OCI-LY7 (cell line): Measurements from ENCODE around the gene TRAF1. TPM values are rescaled to one million over a fixed set of nuclear protein-coding genes. Genes with fewer than 3 reads are reported as not detected.

Experiments used
- BruUV-seq: library from RNA; stranded (reverse); fragments of 400-500 nt; replicated peaks from 2 replicates; lab custom pipeline; 2021; lab: Mats Ljungman, UMichigan
- CTCF ChIA-PET: fragments of 300-600 bp; sonication (Branson Sonifier 250); formaldehyde crosslinking; loops from one replicate; lab custom pipeline; 2022; ENCODE audit warnings: antibody characterized with exemption; ENCODE audit not compliant: unreplicated experiment; lab: Charles Lee
- POLR2A ChIA-PET: fragments of 300-600 bp; sonication (Branson Sonifier 250); formaldehyde crosslinking; loops from one replicate; lab custom pipeline; 2022; ENCODE audit warnings: antibody characterized with exemption; lab: Charles Lee
- DNase-seq: peaks from one replicate; pipeline ENCODE4 v3.0.0-alpha.2; 2015; ENCODE audit warnings: low spot score
- H2AFZ ChIP-seq: fragments of 200-600 bp; sonication (generic), shearing (Covaris generic); 2 replicates; pipeline ENCODE4 v1.6.1; 2014; ENCODE audit warnings: mild to moderate bottlenecking, antibody characterized with exemption, low read length, moderate library complexity
- H3K27ac ChIP-seq: fragments of 200-600 bp; sonication (generic); 2 replicates; pipeline ENCODE4 v1.5.1; 2014; ENCODE audit warnings: mixed run types, low read depth, mild to moderate bottlenecking, moderate library complexity, low read length, inconsistent platforms; ENCODE audit not compliant: poor library complexity, severe bottlenecking
- H3K36me3 ChIP-seq: fragments of 200-600 bp; sonication (generic); 2 replicates; pipeline ENCODE4 v1.6.1; 2014; ENCODE audit warnings: mild to moderate bottlenecking, antibody characterized with exemption, low read length, moderate library complexity, mixed read lengths; ENCODE audit not compliant: insufficient read depth
- H3K4me1 ChIP-seq: fragments of 200-600 bp; sonication (generic); 2 replicates; pipeline ENCODE4 v1.5.1; 2014; ENCODE audit warnings: mild to moderate bottlenecking, low read length; ENCODE audit not compliant: insufficient read depth, poor library complexity, severe bottlenecking
- H3K4me2 ChIP-seq: fragments of 200-600 bp; sonication (generic); 2 replicates; pipeline ENCODE4 v1.6.1; 2014; ENCODE audit warnings: mild to moderate bottlenecking, low read length
- H3K4me3 ChIP-seq: fragments of 200-600 bp; sonication (generic); 2 replicates; pipeline ENCODE4 v1.5.1; 2014; ENCODE audit warnings: mild to moderate bottlenecking, low read depth, low read length; ENCODE audit not compliant: poor library complexity, severe bottlenecking
- H3K79me2 ChIP-seq: fragments of 200-600 bp; sonication (generic); 2 replicates; pipeline ENCODE4 v1.6.1; 2016; ENCODE audit warnings: low read depth, mild to moderate bottlenecking, low read length, moderate library complexity, mixed read lengths; ENCODE audit not compliant: insufficient read depth
- H3K9me2 ChIP-seq: fragments of 200-600 bp; sonication (generic); 2 replicates; pipeline ENCODE4 v1.6.1; 2016; ENCODE audit warnings: mild to moderate bottlenecking, low read length, mixed read lengths; ENCODE audit not compliant: insufficient read depth
- H3K9me3 ChIP-seq: fragments of 200-600 bp; sonication (generic); 2 replicates; pipeline ENCODE4 v1.6.1; 2014; ENCODE audit warnings: mild to moderate bottlenecking, mixed run types, low read length, mixed read lengths
- H4K20me1 ChIP-seq: fragments of 200-600 bp; sonication (generic); 2 replicates; pipeline ENCODE4 v1.6.1; 2014; ENCODE audit warnings: mild to moderate bottlenecking, antibody characterized with exemption, low read length, moderate library complexity, mixed read lengths; ENCODE audit not compliant: insufficient read depth
- CTCF ChIP-seq: fragments of 200-600 bp; sonication (generic); conservative IDR thresholded peaks from 2 replicates; pipeline ENCODE4 v1.5.1; 2014; ENCODE audit warnings: mild to moderate bottlenecking, antibody characterized with exemption, low read length, moderate library complexity, mixed read lengths
- EZH2phosphoT487 ChIP-seq: fragments of 200-600 bp; sonication (generic); IDR thresholded peaks from 2 replicates; pipeline ENCODE4 v1.6.1; 2018; ENCODE audit warnings: low read depth, borderline replicate concordance, mild to moderate bottlenecking, mixed run types, antibody characterized with exemption, low read length, moderate library complexity, mixed read lengths
- intact Hi-C: fragments of 100-400 bp; cut with micrococcal nuclease; formaldehyde crosslinking; loops from one replicate; pipeline ENCODE4 v1.10.0; 2022; ENCODE audit not compliant: unreplicated experiment
- total RNA-seq, 2 experiments: library from RNA; depleted of rRNA in 1 of 2; stranded (reverse); fragments of >200 nt in 1 of 2; shearing (Covaris generic) in 1 of 2; gene quantifications; 2 replicates each; pipeline ENCODE4 v1.2.3, GENCODE V29; 2014 to 2022

Gene TRAF1
- total RNA-seq, 2 experiments from 2014 or later = 24.2 to 50.5 TPM

- peak; percentile 33 for DNase-seq
- no TSS peak for BruUV-seq
- POLR2A ChIA-PET = interaction anchor here (0.6 to 21.2 kb wide), 14 partner anchors 10 to 78 kb away, joined by 3 to 372 read pairs (median 5); partner anchors contain the start of gene PHF19
Observed at GRCh38 chr9:120932086-120932823, 5.7 kb upstream of the TRAF1 start.

GRCh38 chr9:120931231-120932085 is 4.9 kb upstream of the TRAF1 start:
- no peaks in the 10 kb centered on the region for H3K9me2 ChIP-seq
- H3K4me3 ChIP-seq = peak overlapping the region; percentile 26
- intact Hi-C loops = loop anchor here (1.0 kb wide), 1 partner anchor 54 kb away; the partner anchor contains the start of gene PHF19
- H3K36me3 ChIP-seq = no peaks in the 10 kb centered on the region
- peak; percentile 80 for DNase-seq
- POLR2A ChIA-PET = interaction anchor here (0.6 to 21.2 kb wide), 12 partner anchors 9 to 78 kb away, joined by 3 to 372 read pairs (median 5); partner anchors contain the start of gene PHF19
- H3K9me3 ChIP-seq = no peaks in the 10 kb centered on the region
- H4K20me1 ChIP-seq = no peaks in the 10 kb centered on the region
- peak overlapping the region; percentile 2; the same call in 1 of the 2 replicates for H2AFZ ChIP-seq
- BruUV-seq = TSS peak; percentile 87
- H3K4me2 ChIP-seq = peak overlapping the region; percentile 78
- H3K27ac ChIP-seq = peak overlapping the region; percentile 96
- CTCF ChIA-PET = interaction anchor here (0.6 to 1.0 kb wide), 4 partner anchors 38 to 65 kb away, joined by 3 to 4 read pairs (median 4); no protein-coding TSS in a partner anchor
- TF ChIP-seq EZH2phosphoT487 = no peak
- no peak for TF ChIP-seq CTCF
- H3K79me2 ChIP-seq = peaks cover 13% of the 10 kb centered on the region; the same call in 1 of the 2 replicates
- H3K4me1 ChIP-seq = peaks cover 99% of the 10 kb centered on the region

More at GRCh38 chr9:120932086-120932823, 5.7 kb upstream of the TRAF1 start:
- peaks cover 13% of the 10 kb centered on the region; the same call in 1 of the 2 replicates for H3K79me2 ChIP-seq
- H2AFZ ChIP-seq = peak overlapping the region; percentile 10; the same call in 1 of the 2 replicates
- peak overlapping the region; percentile 78 for H3K4me2 ChIP-seq
- H3K4me3 ChIP-seq = peak overlapping the region; percentile 26
- TF ChIP-seq EZH2phosphoT487 (no peak), CTCF (no peak)
- H3K27ac ChIP-seq = peak overlapping the region; percentile 96
- H3K9me3 ChIP-seq = no peaks in the 10 kb centered on the region
- H4K20me1 ChIP-seq = no peaks in the 10 kb centered on the region
- H3K9me2 ChIP-seq = no peaks in the 10 kb centered on the region
- peaks cover 99% of the 10 kb centered on the region for H3K4me1 ChIP-seq
- CTCF ChIA-PET = interaction anchor here (0.6 to 1.0 kb wide), 3 partner anchors 39 to 46 kb away, joined by 3 to 4 read pairs (median 4); no protein-coding TSS in a partner anchor
- intact Hi-C loops = no loop called here
- no peaks in the 10 kb centered on the region for H3K36me3 ChIP-seq
